ENCODE results near the gene PRDM5. TPM values are rescaled to one million over a fixed set of nuclear protein-coding genes. Genes with fewer than 3 reads are reported as not detected.

Gene PRDM5
- total and polyA plus RNA-seq, 10 of the 15 experiments (the other 5 are each of a cell fraction or from before 2014, with no cell fraction given) = 0.07 TPM; not detected in 9

GRCh38 chr4:120763650-120764049 is 158.9 kb downstream of the PRDM5 start:
- BruUV-seq (replicated peaks) = no TSS peak
- H3K79me2 ChIP-seq (ENCODE audit: control insufficient read depth, insufficient read depth, low read length) = no peaks in the 10 kb centered on the region
- POLR2A ChIA-PET = no interaction called here
- CTCF ChIA-PET = no interaction called here
- in situ Hi-C loops (cut with MboI) = no loop called here
- no peak overlapping the region for H3K4me2 ChIP-seq (ENCODE audit: control insufficient read depth, insufficient read depth)
- no peak overlapping the region for H3K4me3 ChIP-seq
- intact Hi-C loops (cut with micrococcal nuclease; ENCODE audit: unreplicated experiment) = loop anchor here (5.0 kb wide), 1 partner anchor 1196 kb away; no protein-coding TSS in a partner anchor
- H3K36me3 ChIP-seq (ENCODE audit: control insufficient read depth in 2 of 2, insufficient read depth in 2 of 2, low read length in 1 of 2) = no peaks in the 10 kb centered on the region
- DNase-seq (ENCODE audit: low read depth, low spot score) (no peak), ATAC-seq (no peak), FAIRE-seq (no peak)
- no peaks in the 10 kb centered on the region for H3K9me3 ChIP-seq (replicated peaks; ENCODE audit: control insufficient read depth, insufficient read depth, low read length)
- RAD21 ChIA-PET (ENCODE audit: unreplicated experiment) = no interaction called here
- no peak overlapping the region for H3K9ac ChIP-seq (ENCODE audit: control insufficient read depth, insufficient read depth, low read length)
- TF ChIP-seq IRF5 (IDR thresholded peaks at IDR 0.05; ENCODE audit: borderline replicate concordance) = no peak
- no peak for TF ChIP-seq JUND (IDR thresholded peaks at IDR 0.05; ENCODE audit: low read depth, low read length)
- no peak for TF ChIP-seq MYC (IDR thresholded peaks at IDR 0.05; ENCODE audit: insufficient read depth, insufficient read length, insufficient replicate concordance, low read length, severe bottlenecking)
- TF ChIP-seq PAX8 (IDR thresholded peaks at IDR 0.05) = no peak
- TF ChIP-seq HDAC6 (IDR thresholded peaks at IDR 0.05; ENCODE audit: unreplicated experiment) = no peak
- no peak for TF ChIP-seq ZNF207 (IDR thresholded peaks at IDR 0.05; ENCODE audit: borderline replicate concordance)
- TF ChIP-seq ZNF622 (IDR thresholded peaks at IDR 0.05) = no peak
- TF ChIP-seq BRCA1 (IDR thresholded peaks at IDR 0.05; ENCODE audit: low read depth, low read length) = no peak
- TF ChIP-seq IKZF1 (conservative IDR thresholded peaks at IDR 0.05) = no peak
- TF ChIP-seq USF1 (IDR thresholded peaks at IDR 0.05; ENCODE audit: borderline replicate concordance, extremely low read length, insufficient read depth, low read depth, low read length) = no peak
- no peak for TF ChIP-seq ESRRA (IDR thresholded peaks at IDR 0.05; ENCODE audit: low read length)
- no peaks in the 10 kb centered on the region for H3K4me1 ChIP-seq (ENCODE audit: control insufficient read depth, insufficient read depth, low read length)
- no peak overlapping the region for H3K27ac ChIP-seq (ENCODE audit: control insufficient read depth, insufficient read depth)
- no peak overlapping the region for H2AFZ ChIP-seq (ENCODE audit: control insufficient read depth, low read depth, low read length)
- SMC1A ChIA-PET (ENCODE audit: uncharacterized antibody, unreplicated experiment) = no interaction called here
- no peaks in the 10 kb centered on the region for H3K27me3 ChIP-seq (replicated peaks in 1 of 2; ENCODE audit: control insufficient read depth in 2 of 2, insufficient read depth in 2 of 2, low read length in 1 of 2)
- 32% methylated on average over 3 of the region's 3 CpGs for WGBS (ENCODE audit: insufficient coverage, insufficient replicate concordance, low lambda C conversion rate, missing lambda C conversion rate)
- no peaks in the 10 kb centered on the region for H4K20me1 ChIP-seq (ENCODE audit: control insufficient read depth, insufficient read depth)
